ENCODE measurements around the gene XIST. TPM values are rescaled to one million over a fixed set of nuclear protein-coding genes. Genes with fewer than 3 reads are reported as not detected.

Gene XIST
- polyA plus RNA-seq, 1 donor from 2014 or later, result 0.31 TPM

- no peaks in the 10 kb centered on the region for H3K36me3 ChIP-seq (ENCODE audit: insufficient read depth, low read length)
- no peak overlapping the region for H3K9ac ChIP-seq (ENCODE audit: low read length)
- H3K79me2 ChIP-seq (replicated peaks; ENCODE audit: insufficient read depth, low read length), result no peaks in the 10 kb centered on the region
- H4K20me1 ChIP-seq (ENCODE audit: insufficient read depth), result no peaks in the 10 kb centered on the region
- H3K27ac ChIP-seq (ENCODE audit: low read length), result no peak overlapping the region
- no peak overlapping the region for H3K4me2 ChIP-seq (ENCODE audit: low read length)
- H3K9me3 ChIP-seq (ENCODE audit: low read length), result no peaks in the 10 kb centered on the region
- no peak overlapping the region for H3K4me3 ChIP-seq (ENCODE audit: low read length)
- H3K9me2 ChIP-seq (ENCODE audit: insufficient read depth, low read length), result no peaks in the 10 kb centered on the region
- H3F3A ChIP-seq (ENCODE audit: insufficient read depth, low read length, poor library complexity, severe bottlenecking), result no peaks in the 10 kb centered on the region
- no peak overlapping the region for H2AFZ ChIP-seq (ENCODE audit: low read depth, low read length)
- no peaks in the 10 kb centered on the region for H3K27me3 ChIP-seq (ENCODE audit: insufficient read depth, low read depth, low read length)
- TF ChIP-seq RAD21 (conservative IDR thresholded peaks at IDR 0.05), result peak; percentile 82
- peak; percentile 77 for TF ChIP-seq CTCF (IDR thresholded peaks at IDR 0.05; ENCODE audit: poor library complexity, severe bottlenecking)
- peak; percentile 81 for TF ChIP-seq SMC3 (conservative IDR thresholded peaks at IDR 0.05; ENCODE audit: poor library complexity)
- no peak for TF ChIP-seq POLR2AphosphoS5 (IDR thresholded peaks at IDR 0.05)
Measured at GRCh38 chrX:73855546-73855945, 3.0 kb upstream of the XIST start.

GRCh38 chrX:73852022-73852421 lies 492 bp downstream of the XIST start:
- H3K4me3 ChIP-seq (ENCODE audit: low read length), result no peak overlapping the region
- H3K9ac ChIP-seq (ENCODE audit: low read length), result no peak overlapping the region

More at GRCh38 chrX:73852022-73852421, 492 bp downstream of the XIST start:
- no peak for TF ChIP-seq POLR2AphosphoS5 (IDR thresholded peaks at IDR 0.05)
- no peak for TF ChIP-seq SMC3 (conservative IDR thresholded peaks at IDR 0.05; ENCODE audit: poor library complexity)
- no peak for TF ChIP-seq EP300 (conservative IDR thresholded peaks at IDR 0.05; ENCODE audit: poor library complexity, severe bottlenecking)
- TF ChIP-seq RAD21 (conservative IDR thresholded peaks at IDR 0.05), result no peak
- no peak for TF ChIP-seq REST (IDR thresholded peaks at IDR 0.05; ENCODE audit: borderline replicate concordance)
- no peak for TF ChIP-seq CTCF (IDR thresholded peaks at IDR 0.05; ENCODE audit: poor library complexity, severe bottlenecking)
- no peak for TF ChIP-seq MXI1 (conservative IDR thresholded peaks at IDR 0.05; ENCODE audit: poor library complexity, severe bottlenecking)
- no peak for TF ChIP-seq TAF1 (IDR thresholded peaks at IDR 0.05; ENCODE audit: low read depth)
- TF ChIP-seq EZH2 (IDR thresholded peaks at IDR 0.05; ENCODE audit: borderline replicate concordance, insufficient read depth, low read length, poor library complexity, severe bottlenecking), result no peak
- Histone ChIP-seq H3K27ac (ENCODE audit: low read length) (no peak overlapping the region), H3K79me2 (replicated peaks; ENCODE audit: insufficient read depth, low read length) (no peaks in the 10 kb centered on the region), H3K4me2 (ENCODE audit: low read length) (no peak overlapping the region), H3K9me2 (ENCODE audit: insufficient read depth, low read length) (no peaks in the 10 kb centered on the region), H2AFZ (ENCODE audit: low read depth, low read length) (no peak overlapping the region), H3K27me3 (ENCODE audit: insufficient read depth, low read depth, low read length) (no peaks in the 10 kb centered on the region), H3K9me3 (ENCODE audit: low read length) (no peaks in the 10 kb centered on the region), H4K20me1 (ENCODE audit: insufficient read depth) (no peaks in the 10 kb centered on the region), H3F3A (ENCODE audit: insufficient read depth, low read length, poor library complexity, severe bottlenecking) (no peaks in the 10 kb centered on the region), H3K36me3 (ENCODE audit: insufficient read depth, low read length) (no peaks in the 10 kb centered on the region)
